Activated CD4-positive, CD25-positive, alpha-beta regulatory T cell treated with anti-CD3 and anti-CD28 coated beads, Interleukin-2, amount 50 U/mL, for 72 hours (primary cell): Measurements from ENCODE around the gene PIK3AP1.
"Not testable (repeated sequence)": the region's sequence is repeated elsewhere in the genome, so short reads cannot be mapped to it uniquely, and the experiment has no call there.

Experiments
- DNase-seq: peaks from one replicate; pipeline ENCODE4 v3.0.0; 2021

The PIK3AP1 gene

DNA sequence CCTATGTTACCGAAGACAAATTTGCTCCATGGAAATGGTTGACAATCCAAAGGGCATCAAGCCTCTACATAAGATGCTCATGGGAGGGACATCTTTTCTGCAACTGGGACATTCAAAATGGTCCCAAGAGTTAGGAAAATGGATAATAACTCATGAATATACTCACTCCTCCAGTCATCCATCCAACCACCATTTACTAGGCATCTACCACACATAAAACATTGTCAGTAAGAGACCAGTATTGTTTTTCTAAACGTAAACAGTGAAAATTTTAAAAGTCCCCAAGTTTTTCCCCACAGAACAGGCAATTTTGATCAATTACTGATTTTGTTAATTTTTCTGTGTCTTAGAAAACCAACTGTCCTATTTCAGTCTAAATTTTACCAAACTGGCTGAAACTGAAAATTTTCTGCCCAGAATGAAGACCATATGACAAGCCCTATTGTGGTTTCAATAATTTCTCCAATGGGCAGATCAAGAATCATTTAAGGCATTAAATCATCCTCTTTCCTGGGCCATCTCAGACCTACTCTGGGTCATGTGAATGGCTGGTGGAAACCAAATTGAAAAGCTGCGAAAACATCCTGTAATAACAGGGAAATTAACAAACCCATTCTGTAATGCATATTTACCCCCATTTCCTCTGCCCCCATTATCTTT lies 24.2 kb downstream of the PIK3AP1 start:
- DNase-seq: no peak

DNA sequence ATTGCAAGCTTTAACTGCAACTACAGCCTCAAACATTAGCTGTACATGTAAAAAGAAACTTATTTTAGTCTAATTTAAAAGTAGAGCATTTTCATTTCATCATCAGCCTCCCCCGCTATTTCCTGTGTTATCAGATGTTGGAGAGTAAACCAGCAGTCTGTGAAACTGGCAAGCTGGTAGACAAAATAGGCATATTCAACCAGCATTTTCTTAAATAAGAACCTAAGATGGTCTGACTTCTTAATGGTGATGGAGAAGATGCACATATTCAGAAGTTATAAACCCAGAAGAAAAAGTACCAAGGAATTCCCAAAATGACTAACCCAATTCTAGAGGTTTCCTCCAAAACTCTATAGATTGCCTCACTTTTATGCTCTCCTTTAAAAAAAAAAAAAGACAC lies 24.9 kb downstream of the PIK3AP1 start:
- DNase-seq: no peak

- no peak for DNase-seq
Measured at GRCh38 chr10:96693431-96693830, 26.9 kb downstream of the PIK3AP1 start.

- no peak for DNase-seq
Measured at GRCh38 chr10:96692427-96692826, 27.9 kb downstream of the PIK3AP1 start.

GRCh38 chr10:96691761-96692160 lies 28.6 kb downstream of the PIK3AP1 start:
- DNase-seq: no peak

GRCh38 chr10:96690755-96691730 lies 29.3 kb downstream of the PIK3AP1 start:
- DNase-seq: no peak

DNA sequence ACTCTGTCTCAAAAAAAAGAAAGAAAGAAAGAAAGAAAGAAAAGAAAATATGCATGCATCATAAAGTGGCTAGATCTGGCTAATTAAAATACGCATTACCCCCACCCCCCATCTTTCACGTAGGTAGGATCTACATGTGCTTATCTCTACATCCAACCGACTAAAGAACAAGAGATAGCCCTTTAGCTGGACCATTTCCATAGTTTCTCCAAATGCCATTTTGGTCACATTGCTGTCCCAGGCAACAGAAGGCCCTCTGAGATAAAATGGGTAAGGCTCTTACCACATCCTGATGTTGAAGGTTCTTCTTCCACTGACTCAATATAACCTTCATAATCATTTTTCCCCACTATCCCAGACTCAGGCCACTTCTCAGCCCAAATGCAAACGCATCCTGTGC lies 31.5 kb downstream of the PIK3AP1 start:
- DNase-seq: no peak

DNA sequence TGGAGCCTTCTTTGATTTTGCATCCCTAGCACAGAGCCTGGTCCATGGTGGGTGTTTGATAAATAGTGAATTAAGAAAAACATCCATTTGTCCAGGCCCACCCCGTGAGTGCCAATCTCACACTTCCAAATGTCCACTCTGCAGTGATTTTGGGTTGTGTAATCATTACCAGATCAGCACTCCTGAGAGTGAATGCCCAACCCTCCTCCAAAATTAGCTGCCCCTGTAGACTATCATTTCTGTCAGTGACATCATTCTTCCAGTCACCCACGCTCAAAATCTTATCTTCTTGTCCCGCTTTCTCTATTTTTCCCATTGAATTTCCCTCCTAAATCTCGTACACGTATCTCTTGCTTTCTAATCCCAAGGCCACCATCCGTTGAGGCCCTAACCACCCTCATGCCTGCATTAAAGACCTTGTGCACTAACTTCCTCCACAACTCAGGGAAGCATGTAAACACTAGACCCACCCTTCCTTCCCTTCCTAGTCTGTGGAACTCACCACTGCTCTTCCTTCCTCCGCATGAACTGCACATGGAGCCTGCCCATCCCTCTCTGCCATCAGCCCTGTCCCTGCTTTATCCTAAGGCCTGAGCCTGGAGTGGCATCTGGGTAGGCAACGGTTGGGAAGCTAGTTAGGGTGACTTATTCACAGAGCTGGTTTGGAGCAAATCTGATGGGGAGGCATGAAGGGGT lies 32.8 kb downstream of the PIK3AP1 start:
- no peak for DNase-seq

DNA sequence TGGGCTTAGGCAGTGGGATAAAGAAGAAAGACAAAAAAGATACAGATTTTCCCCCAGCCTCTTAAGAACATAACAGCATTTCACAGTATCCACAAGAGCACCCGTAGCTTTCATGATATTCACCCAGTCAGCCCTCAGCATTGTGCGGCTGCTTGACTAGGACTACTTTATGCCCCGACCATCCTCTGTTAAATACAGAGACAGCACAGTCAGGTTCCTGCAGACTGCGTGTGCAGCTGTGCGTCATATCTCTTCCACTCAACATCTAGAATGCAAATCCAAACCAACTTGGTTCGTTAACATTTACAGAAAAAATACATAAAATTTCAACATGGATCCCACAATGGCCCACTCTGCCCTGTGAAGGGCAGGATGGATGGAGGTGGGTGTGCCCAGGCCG lies 33.8 kb downstream of the PIK3AP1 start:
- DNase-seq: no peak

GRCh38 chr10:96685306-96685705 lies 35.0 kb downstream of the PIK3AP1 start:
- no peak for DNase-seq

DNA sequence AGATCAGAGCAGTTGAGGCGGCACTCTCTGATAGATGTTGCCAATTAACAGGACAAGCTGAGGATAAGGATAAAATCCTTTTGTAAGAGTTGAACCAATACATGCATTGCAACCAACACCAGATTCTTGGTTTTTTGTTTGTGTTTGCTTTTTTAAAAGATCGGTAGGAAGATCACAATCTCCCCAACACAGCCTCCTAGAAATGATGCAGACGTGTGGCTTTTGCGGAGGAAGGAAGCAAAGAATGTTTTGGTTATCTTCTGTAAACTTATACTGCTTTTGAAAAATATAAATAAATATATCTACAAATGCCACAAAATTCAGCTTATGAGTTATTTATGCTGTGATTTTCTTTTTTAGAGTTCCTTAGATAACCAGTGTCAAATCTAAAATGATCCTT lies 35.5 kb downstream of the PIK3AP1 start:
- no peak for DNase-seq

- DNase-seq: no peak
Measured at GRCh38 chr10:96683710-96684109, 36.6 kb downstream of the PIK3AP1 start.

- no peak for DNase-seq
Measured at GRCh38 chr10:96683065-96683464, 37.2 kb downstream of the PIK3AP1 start.

DNA sequence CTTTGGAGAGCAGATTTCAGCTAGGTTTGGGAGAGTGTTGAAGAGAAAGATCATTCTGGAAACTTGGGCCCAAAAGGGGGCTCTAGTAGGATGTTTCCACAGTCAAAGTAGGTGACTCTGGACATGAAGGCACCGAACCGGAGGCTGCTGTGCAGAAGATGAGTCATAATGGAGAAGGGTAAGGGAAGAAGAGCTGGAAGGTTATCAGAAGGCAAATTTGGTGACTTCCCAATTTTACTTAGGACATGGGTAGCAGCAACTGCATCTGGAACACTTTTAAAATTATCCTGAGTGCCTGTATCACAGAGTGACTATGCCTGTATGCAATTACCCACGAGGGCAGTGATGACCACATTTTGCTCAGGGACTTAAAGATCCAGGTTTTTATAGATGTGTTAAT lies 38.8 kb downstream of the PIK3AP1 start:
- no peak for DNase-seq

GRCh38 chr10:96680463-96680862 lies 39.9 kb downstream of the PIK3AP1 start:
- not testable (repeated sequence) for DNase-seq

- DNase-seq: no peak
Measured at GRCh38 chr10:96678725-96679124, 41.6 kb downstream of the PIK3AP1 start.

DNA sequence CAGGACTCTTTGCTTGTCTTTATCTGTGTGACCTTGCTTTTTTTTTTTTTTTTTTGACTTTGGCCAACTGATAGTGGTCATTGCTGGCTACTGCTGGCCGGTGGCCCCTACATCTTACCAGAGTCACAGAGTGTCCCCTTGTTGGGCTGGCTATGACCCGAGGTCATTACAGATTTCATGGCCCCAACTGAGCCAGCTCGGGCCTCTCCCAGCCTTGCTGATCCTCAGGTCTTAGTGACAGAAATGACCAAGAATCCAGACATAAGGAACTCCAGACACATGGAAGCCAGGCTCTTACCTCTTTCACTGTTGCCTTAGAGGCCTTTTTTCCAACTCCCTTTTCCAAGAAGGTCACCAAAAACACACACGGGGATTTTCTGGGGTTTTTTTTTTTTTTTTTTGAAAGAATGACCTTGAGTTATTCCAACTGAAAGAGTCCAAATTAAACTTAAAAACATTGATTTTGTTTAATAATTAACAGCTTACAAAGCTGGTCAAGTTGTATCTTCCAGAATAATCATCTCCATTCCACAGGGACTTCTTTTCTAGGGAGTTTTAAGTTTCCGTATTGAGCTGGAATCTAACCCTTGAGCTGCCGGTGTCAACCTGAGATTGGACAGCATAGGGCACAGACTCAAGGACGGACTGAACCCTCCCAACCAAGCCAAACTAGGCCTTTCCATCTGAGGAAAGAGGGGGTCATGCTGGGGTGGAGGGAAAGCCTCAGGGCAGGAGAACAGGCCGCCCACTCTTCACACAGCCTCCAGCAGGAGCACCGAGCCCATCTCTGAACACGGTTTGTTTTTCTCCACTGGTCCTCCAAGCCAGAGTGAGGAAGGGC lies 43.8 kb downstream of the PIK3AP1 start:
- DNase-seq: no peak

- no peak for DNase-seq
Measured at GRCh38 chr10:96675846-96676245, 44.5 kb downstream of the PIK3AP1 start.

- DNase-seq: no peak
Measured at GRCh38 chr10:96673318-96674099, 46.8 kb downstream of the PIK3AP1 start.

DNA sequence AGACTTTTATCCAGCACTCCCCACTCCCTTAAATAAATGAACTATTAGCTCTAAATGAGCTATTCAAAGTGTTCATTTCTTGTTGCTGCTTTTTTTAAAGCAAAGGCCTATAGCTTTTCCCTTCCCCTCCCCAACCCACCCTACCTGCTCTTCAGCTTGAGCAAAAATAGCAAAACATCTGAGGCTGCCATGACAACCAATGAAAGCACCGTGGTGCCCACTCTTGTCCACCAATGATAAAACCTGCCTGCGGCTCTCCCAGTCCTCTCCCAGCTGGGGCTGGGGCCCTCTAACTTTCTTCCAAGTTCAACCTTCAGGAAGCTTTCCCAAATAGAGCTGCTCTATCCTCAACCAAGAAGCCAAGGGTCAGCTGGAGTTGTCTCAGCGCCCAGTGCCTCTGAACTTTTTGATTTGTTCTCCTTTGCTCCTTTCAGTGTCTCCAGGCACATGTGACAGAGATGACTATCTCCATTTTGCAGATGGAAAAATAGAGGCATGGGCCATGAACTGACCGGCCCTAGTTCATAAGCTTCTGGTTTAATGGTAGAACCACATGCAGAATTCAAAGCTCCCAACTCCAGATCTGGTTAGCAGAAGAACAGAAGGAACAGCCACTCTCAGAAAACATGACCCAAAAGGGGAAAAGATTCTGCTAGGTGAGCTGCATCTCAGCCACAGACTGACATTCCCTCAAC lies 47.7 kb downstream of the PIK3AP1 start:
- DNase-seq: no peak

DNA sequence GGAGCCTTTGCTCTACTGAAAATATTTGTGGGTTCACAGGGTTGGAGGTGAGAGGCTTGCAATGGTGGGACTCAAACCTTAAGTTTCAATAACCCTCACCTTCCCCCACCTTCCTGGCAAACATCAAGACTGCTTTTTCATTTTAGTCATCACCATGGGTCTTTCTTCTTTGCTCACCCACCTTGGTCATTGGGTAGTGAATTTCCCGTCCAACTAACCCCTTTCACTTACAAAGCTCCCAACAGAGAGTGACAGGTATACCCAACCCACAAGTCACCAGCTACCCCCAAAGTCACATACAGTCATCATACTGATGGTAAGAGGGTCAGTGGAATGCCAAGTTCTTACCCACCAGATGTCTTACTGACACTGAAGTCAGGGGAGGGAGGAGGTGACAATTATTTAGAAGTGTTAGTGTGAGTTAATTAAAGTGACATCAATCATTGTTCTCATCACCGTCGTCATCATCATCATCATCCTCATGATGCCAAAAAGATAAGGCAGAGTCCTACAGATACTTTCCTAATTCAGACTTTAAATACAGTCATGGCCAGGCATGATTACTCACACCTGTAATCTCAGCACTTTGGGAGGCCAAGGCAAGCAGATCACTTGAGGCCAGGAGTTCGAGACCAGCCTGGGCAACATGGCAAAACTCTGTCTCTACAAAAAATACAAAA lies 49.0 kb downstream of the PIK3AP1 start:
- DNase-seq: no peak
